ENCODE results near the gene FAM234A. TPM values are rescaled to one million over a fixed set of nuclear protein-coding genes. Genes with fewer than 3 reads are reported as not detected.

Gene FAM234A
- total RNA-seq, 2 donors from 2014 or later, result 141 to 227 TPM

GRCh38 chr16:189604-190186 is 44.9 kb upstream of the FAM234A start:
- no peaks in the 10 kb centered on the region for H3K4me1 ChIP-seq
- H3K4me3 ChIP-seq, result no peak overlapping the region
- no peaks in the 10 kb centered on the region for H3K27me3 ChIP-seq
- DNase-seq (ENCODE audit: low spot score), result no peak
- TF ChIP-seq CTCF (IDR thresholded peaks at IDR 0.05), result no peak
- H3K9me3 ChIP-seq, result no peaks in the 10 kb centered on the region
- H3K36me3 ChIP-seq, result peaks cover 75% of the 10 kb centered on the region
- H3K27ac ChIP-seq, result no peak overlapping the region

- no peak for DNase-seq (ENCODE audit: low spot score)
- H3K27ac ChIP-seq, result no peak overlapping the region
- no peaks in the 10 kb centered on the region for H3K4me1 ChIP-seq
- H3K9me3 ChIP-seq, result no peaks in the 10 kb centered on the region
- TF ChIP-seq CTCF (IDR thresholded peaks at IDR 0.05), result no peak
- H3K4me3 ChIP-seq, result no peak overlapping the region
- H3K27me3 ChIP-seq, result no peaks in the 10 kb centered on the region
- H3K36me3 ChIP-seq, result peaks cover 95% of the 10 kb centered on the region
Observed at GRCh38 chr16:191831-192230, 42.8 kb upstream of the FAM234A start.

GRCh38 chr16:192686-193085 is 41.9 kb upstream of the FAM234A start:
- Histone ChIP-seq H3K27ac (no peak overlapping the region), H3K27me3 (no peaks in the 10 kb centered on the region), H3K36me3 (peaks cover 98% of the 10 kb centered on the region), H3K9me3 (no peaks in the 10 kb centered on the region), H3K4me1 (no peaks in the 10 kb centered on the region), H3K4me3 (no peak overlapping the region)
- DNase-seq (ENCODE audit: low spot score), result no peak
- TF ChIP-seq CTCF (IDR thresholded peaks at IDR 0.05), result no peak

GRCh38 chr16:193441-193840 is 41.2 kb upstream of the FAM234A start:
- Histone ChIP-seq H3K36me3 (peaks cover 99% of the 10 kb centered on the region), H3K4me3 (no peak overlapping the region), H3K27ac (no peak overlapping the region), H3K27me3 (no peaks in the 10 kb centered on the region), H3K9me3 (no peaks in the 10 kb centered on the region), H3K4me1 (no peaks in the 10 kb centered on the region)
- TF ChIP-seq CTCF (IDR thresholded peaks at IDR 0.05), result no peak
- no peak for DNase-seq (ENCODE audit: low spot score)

- Histone ChIP-seq H3K27ac (no peak overlapping the region), H3K27me3 (no peaks in the 10 kb centered on the region), H3K4me3 (no peak overlapping the region), H3K36me3 (peaks cover 99% of the 10 kb centered on the region), H3K4me1 (no peaks in the 10 kb centered on the region), H3K9me3 (no peaks in the 10 kb centered on the region)
- TF ChIP-seq CTCF (IDR thresholded peaks at IDR 0.05), result no peak
- DNase-seq (ENCODE audit: low spot score), result no peak
Observed at GRCh38 chr16:194516-194915, 40.1 kb upstream of the FAM234A start.

GRCh38 chr16:200388-200787 is 34.2 kb upstream of the FAM234A start:
- Histone ChIP-seq H3K36me3 (peaks cover 85% of the 10 kb centered on the region), H3K4me1 (no peaks in the 10 kb centered on the region), H3K4me3 (no peak overlapping the region), H3K9me3 (no peaks in the 10 kb centered on the region), H3K27ac (no peak overlapping the region), H3K27me3 (no peaks in the 10 kb centered on the region)
- no peak for TF ChIP-seq CTCF (IDR thresholded peaks at IDR 0.05)
- DNase-seq (ENCODE audit: low spot score), result no peak
